TTC549 (cell line): ENCODE results near the gene ZER1.
"Not testable (repeated sequence)": the region's sequence is repeated elsewhere in the genome, so short reads cannot be mapped to it uniquely, and the experiment has no call there.

Experiments used
- FAIRE-seq: peaks from 2 replicates; lab custom pipeline; 2012; peaks lifted over from hg19 to GRCh38; lab: Jason Lieb, UNC

The ZER1 gene

DNA sequence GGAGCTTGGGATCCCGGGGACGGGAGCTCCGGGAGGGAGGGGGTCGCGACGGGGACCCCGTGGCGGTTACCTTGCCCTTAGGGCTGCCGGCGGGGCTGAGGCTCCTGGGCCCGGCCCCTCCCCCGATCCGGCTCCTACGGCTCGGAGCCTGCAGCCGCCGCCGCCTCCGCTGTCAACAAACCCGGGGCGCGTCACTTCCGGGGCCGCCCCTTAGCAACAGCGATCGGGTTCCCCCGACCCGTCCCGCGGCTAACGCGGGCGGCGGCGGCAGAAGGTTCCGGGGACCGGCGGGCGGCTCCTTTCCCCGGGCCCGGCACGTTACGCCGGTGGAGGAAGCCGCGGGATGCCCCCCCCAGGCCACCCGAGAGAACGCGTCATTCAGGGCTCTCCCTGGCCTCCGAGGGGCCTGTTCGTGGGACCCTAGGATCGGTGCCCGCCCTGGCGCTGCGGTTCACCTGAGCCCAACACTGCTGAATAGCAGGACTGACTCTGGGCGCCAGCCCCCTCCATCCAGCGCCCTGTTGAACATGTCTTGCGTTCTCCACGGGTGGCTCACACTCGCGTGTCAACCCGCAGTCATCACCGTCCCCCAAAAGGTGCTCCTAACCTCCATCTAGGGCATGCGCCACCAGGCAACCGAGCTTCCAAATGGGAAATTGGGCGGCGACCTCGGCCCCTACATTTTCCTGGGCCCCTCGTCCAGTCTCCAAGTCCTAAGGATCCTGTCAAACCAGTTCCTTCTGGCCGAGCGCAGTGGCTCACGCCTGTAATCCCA, at the start of gene ZER1:
TSS of gene ZER1 (minus strand) at position 183 of the 775 bp plus-strand sequence. CDS start 16,362 bp downstream, outside the sequence.
- FAIRE-seq, result no peak

GRCh38 chr9:128820665-128821583, 49.2 kb upstream of the ZER1 start:
- no peak for FAIRE-seq

DNA sequence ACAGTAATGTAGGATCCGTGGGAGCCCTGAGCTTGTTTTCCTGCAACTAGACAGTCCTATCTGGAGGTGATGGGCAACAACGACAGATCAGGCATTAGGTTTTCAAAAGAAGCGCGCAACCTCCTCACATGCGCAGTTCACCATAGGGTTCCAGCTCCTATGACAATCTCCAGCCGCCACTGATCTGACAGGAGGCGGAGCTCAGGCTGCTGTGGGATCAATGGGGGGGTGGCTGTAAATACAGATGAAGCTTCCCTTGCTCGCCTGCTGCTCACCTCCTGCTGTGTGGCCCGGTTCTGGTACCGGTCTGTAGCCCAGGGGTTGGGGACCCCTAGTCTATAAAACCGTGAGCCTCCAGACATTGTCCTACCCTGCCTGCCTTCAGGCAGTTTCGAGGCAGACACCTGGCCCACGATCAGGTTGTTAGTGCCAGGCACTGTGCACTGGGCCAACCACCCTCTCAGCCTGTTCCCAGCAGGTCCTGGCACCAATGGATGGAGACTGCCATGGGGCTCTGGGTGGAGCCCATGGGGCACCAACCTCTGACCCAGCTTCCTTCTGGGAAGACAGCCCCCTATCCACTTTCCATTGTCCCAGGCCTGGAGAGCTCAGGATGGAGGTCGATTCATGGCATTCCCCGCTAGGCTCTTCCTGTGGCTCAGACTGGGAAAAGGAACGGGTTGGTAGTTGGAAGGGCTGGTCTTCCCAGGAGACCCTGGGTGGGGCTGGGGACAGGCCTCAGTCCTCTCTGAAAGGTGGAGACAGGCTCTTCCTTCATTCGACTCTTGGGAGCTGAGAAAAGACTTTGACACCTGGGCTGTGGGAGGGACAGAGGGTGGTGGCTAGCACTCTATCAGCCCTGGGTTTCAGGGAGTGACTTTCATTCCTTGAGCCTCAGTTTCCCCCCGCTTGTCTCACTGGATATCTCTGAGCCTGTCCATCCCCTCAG, 48.3 kb upstream of the ZER1 start:
- FAIRE-seq, result no peak

DNA sequence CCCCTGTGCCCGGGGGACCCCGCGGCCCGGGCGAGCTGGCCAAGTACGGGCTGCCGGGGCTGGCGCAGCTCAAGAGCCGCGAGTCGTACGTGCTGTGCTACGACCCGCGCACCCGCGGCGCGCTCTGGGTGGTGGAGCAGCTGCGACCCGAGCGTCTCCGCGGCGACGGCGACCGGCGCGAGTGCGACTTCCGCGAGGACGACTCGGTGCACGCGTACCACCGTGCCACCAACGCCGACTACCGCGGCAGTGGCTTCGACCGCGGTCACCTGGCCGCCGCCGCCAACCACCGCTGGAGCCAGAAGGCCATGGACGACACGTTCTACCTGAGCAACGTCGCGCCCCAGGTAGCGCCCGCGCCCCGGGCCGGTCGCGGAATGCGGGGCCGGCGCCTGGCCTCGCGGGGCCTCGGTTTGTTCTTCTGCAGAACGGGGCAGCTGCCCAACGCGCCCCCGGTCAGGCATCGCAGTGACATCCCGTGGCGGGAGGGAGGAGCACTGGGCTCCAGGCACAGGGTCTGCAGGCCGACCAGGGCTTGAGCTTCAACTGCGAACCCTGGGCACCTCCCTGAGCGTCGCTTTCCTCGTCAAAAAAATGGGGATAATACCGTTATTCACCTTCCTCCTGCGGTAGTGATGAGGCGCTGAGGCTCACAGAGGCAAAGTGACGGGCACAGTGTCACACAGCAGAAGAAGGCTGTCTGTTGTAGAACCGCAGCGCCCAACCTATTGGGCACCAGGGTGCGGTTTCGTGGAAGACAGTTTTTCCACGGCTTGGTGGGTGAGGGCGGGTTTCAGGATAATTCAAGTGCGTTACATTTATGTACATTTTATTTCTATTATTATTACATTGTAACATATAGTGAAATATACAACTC, 47.4 kb upstream of the ZER1 start:
- FAIRE-seq, result no peak

DNA sequence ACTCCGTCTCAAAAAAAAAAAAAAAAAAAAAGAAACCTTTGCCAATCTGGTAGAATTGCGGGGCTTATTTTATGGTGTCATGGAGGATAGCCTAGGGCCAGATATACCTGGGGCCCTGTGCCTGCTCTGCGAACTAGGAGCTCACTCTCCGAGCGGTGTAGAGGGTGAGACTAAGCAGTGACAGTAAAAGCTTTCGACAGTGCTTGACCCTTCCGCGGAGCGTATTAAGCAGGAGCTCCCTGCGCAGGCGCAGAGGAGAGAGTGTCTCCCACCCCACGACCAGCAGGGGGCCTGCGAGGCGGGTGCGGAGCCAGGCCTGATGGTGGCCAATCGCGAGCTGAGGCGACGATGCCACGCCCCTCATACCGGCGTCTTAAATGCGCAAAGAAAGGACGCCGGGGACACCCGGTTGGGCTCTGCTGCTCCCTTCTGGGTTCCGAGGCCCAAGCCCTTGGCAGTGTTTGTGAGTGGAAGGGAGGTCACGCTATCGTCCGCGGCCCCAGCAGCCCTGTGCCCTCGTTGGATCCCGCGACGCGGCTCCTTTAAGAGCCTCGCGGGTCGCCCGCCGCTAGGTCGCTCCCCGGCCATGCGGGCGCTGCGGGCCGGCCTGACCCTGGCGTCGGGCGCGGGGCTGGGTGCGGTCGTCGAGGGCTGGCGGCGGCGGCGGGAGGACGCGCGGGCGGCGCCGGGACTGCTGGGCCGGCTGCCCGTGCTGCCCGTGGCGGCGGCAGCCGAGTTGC, 46.5 kb upstream of the ZER1 start, which contains the start of gene ENDOG:
TSS of gene ENDOG (plus strand) at position 402 of the 740 bp plus-strand sequence. CDS start at position 587, 185 bp downstream.
- peak; percentile 66 for FAIRE-seq

GRCh38 chr9:128810873-128811272, 39.1 kb upstream of the ZER1 start:
- FAIRE-seq, result no peak

- no peak for FAIRE-seq
These were observed 38.1 kb upstream of the ZER1 start for GRCh38 chr9:128809831-128810230.

- no peak for FAIRE-seq
These were observed 37.4 kb upstream of the ZER1 start for GRCh38 chr9:128809036-128809599.

GRCh38 chr9:128808543-128808942, 36.8 kb upstream of the ZER1 start:
- FAIRE-seq, result no peak

DNA sequence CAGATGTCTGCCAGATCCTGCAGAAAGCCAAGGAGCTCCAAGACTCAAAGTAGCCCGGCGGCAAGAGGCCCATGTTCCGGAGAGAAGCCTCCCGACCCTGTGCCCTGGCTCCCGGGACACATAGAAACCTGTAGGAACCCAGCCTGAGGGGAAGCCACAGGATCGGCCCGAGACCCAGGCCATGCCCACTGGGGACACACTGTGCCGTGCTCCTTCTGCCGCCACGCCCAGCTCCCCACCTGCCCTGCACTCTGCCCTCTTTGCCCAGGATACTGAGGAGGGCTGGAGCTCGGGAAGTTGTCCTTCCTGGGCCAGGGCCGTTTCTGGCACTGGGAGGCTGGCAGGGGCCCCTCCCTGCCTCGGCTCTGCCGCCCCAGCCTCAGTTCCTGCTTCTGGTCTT, 36.1 kb upstream of the ZER1 start:
- no peak for FAIRE-seq

DNA sequence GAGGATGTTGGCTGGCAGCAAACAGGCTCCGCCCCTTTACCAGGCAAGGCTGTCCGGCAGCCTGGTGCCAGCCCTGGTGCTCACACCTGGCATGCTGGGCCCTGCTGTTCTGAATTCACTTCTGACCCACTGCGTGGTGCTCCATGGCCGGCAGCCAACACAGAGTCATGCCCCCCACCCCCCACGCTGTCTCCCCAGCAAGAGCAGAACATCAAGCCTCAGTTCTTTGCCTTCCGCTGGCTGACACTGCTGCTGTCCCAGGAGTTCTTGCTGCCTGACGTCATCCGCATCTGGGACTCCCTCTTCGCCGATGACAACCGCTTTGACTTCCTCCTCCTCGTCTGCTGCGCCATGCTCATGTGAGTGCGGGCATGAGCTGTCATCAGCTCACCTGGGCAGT, 33.9 kb upstream of the ZER1 start:
- FAIRE-seq, result no peak

- FAIRE-seq, result no peak
These were observed 30.8 kb upstream of the ZER1 start for GRCh38 chr9:128802482-128802881.

DNA sequence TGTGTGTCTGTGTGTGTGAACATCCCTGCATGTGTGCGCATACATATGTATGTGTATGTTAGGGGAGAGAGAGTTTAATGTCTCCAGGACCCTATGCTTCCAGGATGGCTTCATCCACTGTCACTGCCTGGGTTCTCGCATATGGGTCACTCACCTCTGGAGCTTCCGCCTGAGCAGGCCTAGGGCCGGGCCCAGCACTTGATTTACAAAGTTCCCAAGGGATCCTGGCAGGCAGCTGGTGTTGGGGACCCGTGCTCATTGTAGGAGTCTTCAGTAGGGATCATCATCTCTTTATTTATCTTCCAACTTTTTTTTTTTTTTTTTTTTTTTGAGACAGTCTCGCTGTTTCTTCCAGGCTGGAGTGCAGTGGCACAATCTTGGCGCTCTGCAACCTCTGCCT, 28.3 kb upstream of the ZER1 start:
- FAIRE-seq, result no peak

DNA sequence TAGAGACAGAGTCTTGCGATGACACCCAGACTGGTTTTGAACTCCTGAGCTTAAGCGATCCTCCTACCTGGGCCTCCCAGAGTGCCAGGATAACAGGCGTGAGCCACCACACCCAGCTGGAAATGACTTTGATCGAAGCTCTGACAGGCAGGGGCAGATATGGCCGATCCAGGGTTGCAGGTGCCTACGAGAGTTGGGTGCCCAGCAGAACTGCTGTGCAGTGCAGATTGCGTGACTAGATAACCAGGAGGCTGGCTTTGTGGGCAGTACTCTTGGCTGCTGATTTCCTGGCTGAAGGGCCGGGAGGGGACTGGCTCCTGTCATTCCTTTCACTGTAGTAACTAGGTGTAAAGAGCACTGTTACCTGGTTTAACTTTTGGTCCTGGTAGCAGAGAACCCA, 27.2 kb upstream of the ZER1 start:
- no peak for FAIRE-seq

- not testable (repeated sequence) for FAIRE-seq
These were observed 23.2 kb upstream of the ZER1 start for GRCh38 chr9:128794961-128795360.

- FAIRE-seq, result no peak
These were observed 21.4 kb upstream of the ZER1 start for GRCh38 chr9:128792978-128793686.

DNA sequence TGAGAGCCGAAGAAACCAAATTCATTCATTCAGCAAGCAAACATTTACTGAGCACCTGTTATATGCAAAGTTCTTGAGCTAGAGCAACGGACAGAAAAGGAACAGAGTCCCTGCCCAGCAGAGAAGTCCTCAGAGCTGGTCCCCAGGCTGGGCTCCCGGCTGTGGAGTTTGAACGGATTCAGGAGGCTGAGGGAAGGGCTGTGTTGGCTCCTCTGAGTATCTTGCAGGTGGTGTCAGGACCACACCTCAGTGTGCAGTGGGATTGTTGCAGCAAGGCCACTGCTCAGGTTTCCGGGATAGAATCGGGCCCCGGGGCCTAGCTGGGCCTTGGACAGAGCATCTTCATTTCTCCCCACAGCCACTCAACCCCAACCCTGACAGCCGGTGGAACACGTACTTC, 20.4 kb upstream of the ZER1 start:
- no peak for FAIRE-seq

DNA sequence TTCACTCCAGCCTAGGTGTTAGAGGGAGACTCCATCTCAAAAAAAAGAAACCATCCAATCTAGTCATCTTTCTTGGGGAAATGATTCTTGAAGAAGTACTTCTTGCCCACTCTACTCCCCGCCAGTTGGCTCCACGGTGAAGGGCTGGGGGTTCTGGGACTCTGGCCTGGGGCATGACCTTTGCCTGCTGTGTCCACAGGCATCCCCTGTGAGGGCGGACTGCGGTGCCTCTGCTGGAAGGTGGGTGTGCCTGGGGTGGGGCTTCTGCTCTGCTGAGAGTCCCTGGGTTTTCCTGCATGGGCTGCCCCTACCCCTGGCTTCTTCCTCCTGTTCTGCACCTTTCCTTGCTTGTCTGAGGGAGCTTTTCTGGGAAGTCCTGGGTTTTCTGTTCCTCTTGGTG, 18.8 kb upstream of the ZER1 start:
- no peak for FAIRE-seq

GRCh38 chr9:128788445-128788844, 16.7 kb upstream of the ZER1 start:
- FAIRE-seq, result no peak
